ENCODE measurements around the gene OSBP2. TPM values are rescaled to one million over a fixed set of nuclear protein-coding genes. Genes with fewer than 3 reads are reported as not detected.
A peak's percentile ranks its signal among the peaks of the same experiment; 100 is the strongest.

The OSBP2 gene
- total RNA-seq, 1 donor from 2014 or later, result 0.58 TPM

GRCh38 chr22:30858976-30859713 is 164.5 kb downstream of the OSBP2 start:
- TF ChIP-seq EZH2 (IDR thresholded peaks at IDR 0.05), result no peak
- TF ChIP-seq CTCF (IDR thresholded peaks at IDR 0.05), result no peak
- TF ChIP-seq EZH2phosphoT487 (IDR thresholded peaks at IDR 0.05), result no peak
- H3K9ac ChIP-seq, result no peak overlapping the region
- Mint-ChIP-seq H3K4me1 (no peaks in the 10 kb centered on the region), H3K27me3 (ENCODE audit: insufficient read depth, low read depth) (peaks cover 4% of the 10 kb centered on the region), H3K4me3 (no peak overlapping the region), H3K36me3 (no peaks in the 10 kb centered on the region), H3K27ac (no peak overlapping the region), H3K9me3 (peaks cover 2% of the 10 kb centered on the region)
- no peak overlapping the region for H3K4me2 ChIP-seq
- no peaks in the 10 kb centered on the region for H3K4me1 ChIP-seq
- no peak overlapping the region for H3K4me3 ChIP-seq
- no peaks in the 10 kb centered on the region for H3K79me2 ChIP-seq (ENCODE audit: low read depth)
- no peak overlapping the region for H2AFZ ChIP-seq (replicated peaks)
- no peak for DNase-seq (ENCODE audit: low spot score)
- no peaks in the 10 kb centered on the region for H3F3A ChIP-seq (ENCODE audit: low read depth)
- no peaks in the 10 kb centered on the region for H4K20me1 ChIP-seq (ENCODE audit: low read depth)
- H3K27me3 ChIP-seq, result no peaks in the 10 kb centered on the region
- no peaks in the 10 kb centered on the region for H3K36me3 ChIP-seq
- no peak overlapping the region for H3K27ac ChIP-seq
- H3K9me3 ChIP-seq (ENCODE audit: low read depth), result no peaks in the 10 kb centered on the region

- peaks cover 4% of the 10 kb centered on the region for H3K27me3 Mint-ChIP-seq (ENCODE audit: insufficient read depth, low read depth)
- no peak overlapping the region for H3K4me3 ChIP-seq
- H3K4me2 ChIP-seq, result no peak overlapping the region
- H3K79me2 ChIP-seq (ENCODE audit: low read depth), result no peaks in the 10 kb centered on the region
- no peak overlapping the region for H3K4me3 Mint-ChIP-seq
- H3K4me1 Mint-ChIP-seq, result no peaks in the 10 kb centered on the region
- H3K27me3 ChIP-seq, result no peaks in the 10 kb centered on the region
- TF ChIP-seq EZH2phosphoT487 (IDR thresholded peaks at IDR 0.05), result no peak
- no peak for TF ChIP-seq EZH2 (IDR thresholded peaks at IDR 0.05)
- no peak for TF ChIP-seq CTCF (IDR thresholded peaks at IDR 0.05)
- no peaks in the 10 kb centered on the region for H3F3A ChIP-seq (ENCODE audit: low read depth)
- H3K36me3 Mint-ChIP-seq, result no peaks in the 10 kb centered on the region
- no peak overlapping the region for H3K27ac ChIP-seq
- DNase-seq (ENCODE audit: low spot score), result no peak
- no peaks in the 10 kb centered on the region for H4K20me1 ChIP-seq (ENCODE audit: low read depth)
- H3K27ac Mint-ChIP-seq, result no peak overlapping the region
- H3K36me3 ChIP-seq, result no peaks in the 10 kb centered on the region
- H3K4me1 ChIP-seq, result no peaks in the 10 kb centered on the region
- no peak overlapping the region for H3K9ac ChIP-seq
- no peak overlapping the region for H2AFZ ChIP-seq (replicated peaks)
- H3K9me3 Mint-ChIP-seq, result peaks cover under 1% of the 10 kb centered on the region
- H3K9me3 ChIP-seq (ENCODE audit: low read depth), result no peaks in the 10 kb centered on the region
Observed at GRCh38 chr22:30859714-30860095, 165.0 kb downstream of the OSBP2 start.

- no peak overlapping the region for H3K27ac ChIP-seq
- no peak for DNase-seq (ENCODE audit: low spot score)
Observed at GRCh38 chr22:30860176-30861105, 165.8 kb downstream of the OSBP2 start.

More at GRCh38 chr22:30860176-30861105, 165.8 kb downstream of the OSBP2 start:
- Histone ChIP-seq H2AFZ (replicated peaks) (no peak overlapping the region), H3F3A (ENCODE audit: low read depth) (no peaks in the 10 kb centered on the region), H3K36me3 (no peaks in the 10 kb centered on the region), H3K4me1 (no peaks in the 10 kb centered on the region), H3K4me2 (no peak overlapping the region), H3K27me3 (no peaks in the 10 kb centered on the region), H3K4me3 (no peak overlapping the region), H3K9me3 (ENCODE audit: low read depth) (no peaks in the 10 kb centered on the region), H3K79me2 (ENCODE audit: low read depth) (no peaks in the 10 kb centered on the region), H4K20me1 (ENCODE audit: low read depth) (no peaks in the 10 kb centered on the region), H3K9ac (no peak overlapping the region)
- Mint-ChIP-seq H3K36me3 (no peaks in the 10 kb centered on the region), H3K27ac (peak overlapping the region; percentile 23), H3K9me3 (no peaks in the 10 kb centered on the region), H3K4me1 (no peaks in the 10 kb centered on the region), H3K27me3 (ENCODE audit: insufficient read depth, low read depth) (peaks cover 4% of the 10 kb centered on the region), H3K4me3 (no peak overlapping the region)
- TF ChIP-seq EZH2 (IDR thresholded peaks at IDR 0.05), result no peak
- TF ChIP-seq EZH2phosphoT487 (IDR thresholded peaks at IDR 0.05), result no peak
- TF ChIP-seq CTCF (IDR thresholded peaks at IDR 0.05), result peak; percentile 13

Measured in neural progenitor cell (in vitro differentiated cells).